Neuron (in vitro differentiated cells): ENCODE measurements around the gene ATXN3L.

Source experiments
- H2AFZ ChIP-seq: one replicate; pipeline ENCODE4 v1.6.1; 2013; ENCODE audit warnings: low read depth, mild to moderate bottlenecking, inconsistent platforms, low read length, moderate library complexity
- H3K27me3 ChIP-seq: one replicate; pipeline ENCODE4 v1.6.1; 2013; ENCODE audit warnings: low read length; ENCODE audit not compliant: insufficient read depth
- H3K36me3 ChIP-seq: one replicate; pipeline ENCODE4 v1.6.1; 2013; ENCODE audit warnings: low read length; ENCODE audit not compliant: insufficient read depth
- H3K4me1 ChIP-seq: one replicate; pipeline ENCODE4 v1.6.1; 2013; ENCODE audit warnings: low read length; ENCODE audit not compliant: insufficient read depth
- H3K4me3 ChIP-seq: 2 replicates; pipeline ENCODE4 v1.5.1; 2013; ENCODE audit warnings: mild to moderate bottlenecking, low read length, moderate library complexity
- H3K9me3 ChIP-seq: one replicate; pipeline ENCODE4 v1.6.1; 2013; ENCODE audit warnings: low read length

The ATXN3L gene

GRCh38 chrX:13319953-13320352 lies at the start of gene ATXN3L:
TSS of gene ATXN3L (minus strand) at chrX:13320053. CDS start at chrX:13319934, 119 bp downstream.
- Histone ChIP-seq H3K4me3 (no peak within 1 kb of the TSS), H2AFZ (no peak within 1 kb of the TSS), H3K4me1 (no peaks in the 10 kb centered on the region), H3K9me3 (no peaks in the 10 kb centered on the region), H3K27me3 (no peaks in the 10 kb centered on the region), H3K36me3 (no peaks in the 10 kb centered on the region)

DNA sequence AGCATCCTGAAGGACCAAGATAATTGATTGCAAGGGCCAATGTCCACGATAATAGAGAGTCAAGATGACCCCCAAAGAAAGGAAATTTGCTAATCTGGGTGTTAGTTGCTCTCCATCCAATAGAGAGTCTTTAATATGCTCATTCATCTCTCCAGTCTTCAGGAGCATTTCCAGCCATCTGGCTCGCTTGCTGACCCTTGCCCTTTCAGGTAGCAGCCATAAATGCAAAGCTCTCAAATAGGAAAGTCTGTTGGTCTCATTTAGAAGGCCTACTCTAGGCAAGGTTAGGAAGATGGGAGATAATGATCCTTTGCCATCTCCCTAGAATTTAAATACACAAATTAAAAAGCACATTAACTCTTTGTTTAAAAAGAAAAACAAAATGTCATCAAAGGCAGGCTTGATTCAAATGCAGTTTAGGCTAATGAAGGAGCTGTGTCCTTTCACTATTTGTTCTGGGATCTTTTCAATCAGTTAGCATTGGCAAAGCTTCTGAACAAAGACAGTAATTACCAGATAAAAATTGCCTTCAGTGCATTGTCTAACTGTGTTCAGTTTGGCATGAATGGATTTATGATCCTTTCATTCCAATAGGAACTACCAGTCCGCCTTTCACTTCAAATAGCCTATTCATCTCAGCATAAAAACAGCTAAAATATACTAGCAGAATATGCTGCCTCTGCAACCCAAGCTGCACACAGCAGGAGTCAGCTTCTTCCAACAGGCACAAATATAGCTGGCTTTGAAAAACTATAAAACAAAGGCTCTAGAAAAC lies 49.6 kb upstream of the ATXN3L start:
- H3K36me3 ChIP-seq = no peaks in the 10 kb centered on the region
- H2AFZ ChIP-seq = no peak overlapping the region
- H3K4me3 ChIP-seq = no peak overlapping the region
- H3K9me3 ChIP-seq = no peaks in the 10 kb centered on the region
- no peaks in the 10 kb centered on the region for H3K27me3 ChIP-seq
- H3K4me1 ChIP-seq = peaks cover 36% of the 10 kb centered on the region

- no peak overlapping the region for H2AFZ ChIP-seq
- no peaks in the 10 kb centered on the region for H3K9me3 ChIP-seq
- H3K27me3 ChIP-seq = no peaks in the 10 kb centered on the region
- peaks cover 36% of the 10 kb centered on the region for H3K4me1 ChIP-seq
- no peak overlapping the region for H3K4me3 ChIP-seq
- no peaks in the 10 kb centered on the region for H3K36me3 ChIP-seq
Measured at GRCh38 chrX:13367950-13368349, 48.1 kb upstream of the ATXN3L start.

- no peak overlapping the region for H2AFZ ChIP-seq
- H3K4me3 ChIP-seq = no peak overlapping the region
- H3K9me3 ChIP-seq = no peaks in the 10 kb centered on the region
- peaks cover 35% of the 10 kb centered on the region for H3K4me1 ChIP-seq
- H3K36me3 ChIP-seq = no peaks in the 10 kb centered on the region
- H3K27me3 ChIP-seq = no peaks in the 10 kb centered on the region
Measured at GRCh38 chrX:13366698-13367097, 46.8 kb upstream of the ATXN3L start.

DNA sequence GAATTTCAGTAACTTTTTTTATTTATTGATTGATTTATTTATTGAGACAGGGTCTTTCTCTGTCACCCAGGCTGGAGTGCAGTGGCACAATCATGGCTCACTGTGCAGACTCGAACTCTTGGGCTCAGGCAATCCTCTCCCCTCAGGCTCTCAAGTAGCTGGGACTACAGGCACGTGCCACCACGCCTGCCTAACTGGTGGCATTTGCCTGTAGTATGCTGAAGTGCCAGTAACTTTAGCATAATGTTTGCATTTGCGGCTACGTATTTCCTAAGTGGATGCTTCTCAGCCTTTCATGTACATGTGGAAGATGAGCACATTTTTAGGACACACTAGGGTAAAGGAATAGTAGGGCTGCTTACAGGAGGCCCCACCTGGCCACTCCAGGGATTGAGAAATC lies 45.3 kb upstream of the ATXN3L start:
- H3K36me3 ChIP-seq = no peaks in the 10 kb centered on the region
- no peaks in the 10 kb centered on the region for H3K9me3 ChIP-seq
- no peaks in the 10 kb centered on the region for H3K27me3 ChIP-seq
- H2AFZ ChIP-seq = no peak overlapping the region
- no peak overlapping the region for H3K4me3 ChIP-seq
- H3K4me1 ChIP-seq = peaks cover 20% of the 10 kb centered on the region

GRCh38 chrX:13364230-13364857 lies 44.5 kb upstream of the ATXN3L start:
- no peak overlapping the region for H2AFZ ChIP-seq
- H3K4me1 ChIP-seq = peaks cover 13% of the 10 kb centered on the region
- H3K27me3 ChIP-seq = no peaks in the 10 kb centered on the region
- no peaks in the 10 kb centered on the region for H3K36me3 ChIP-seq
- H3K9me3 ChIP-seq = no peaks in the 10 kb centered on the region
- H3K4me3 ChIP-seq = no peak overlapping the region

- Histone ChIP-seq H3K4me3 (no peak overlapping the region), H3K4me1 (peaks cover 4% of the 10 kb centered on the region), H3K36me3 (no peaks in the 10 kb centered on the region), H2AFZ (no peak overlapping the region), H3K27me3 (no peaks in the 10 kb centered on the region), H3K9me3 (no peaks in the 10 kb centered on the region)
Measured at GRCh38 chrX:13360146-13360545, 40.3 kb upstream of the ATXN3L start.

GRCh38 chrX:13357925-13358324 lies 38.1 kb upstream of the ATXN3L start:
- Histone ChIP-seq H3K9me3 (no peaks in the 10 kb centered on the region), H3K36me3 (no peaks in the 10 kb centered on the region), H3K27me3 (no peaks in the 10 kb centered on the region), H3K4me1 (peaks cover 4% of the 10 kb centered on the region), H3K4me3 (no peak overlapping the region), H2AFZ (no peak overlapping the region)

GRCh38 chrX:13346646-13347045 lies 26.8 kb upstream of the ATXN3L start:
- no peak overlapping the region for H2AFZ ChIP-seq
- H3K36me3 ChIP-seq = no peaks in the 10 kb centered on the region
- no peaks in the 10 kb centered on the region for H3K27me3 ChIP-seq
- H3K4me1 ChIP-seq = peaks cover 2% of the 10 kb centered on the region
- no peaks in the 10 kb centered on the region for H3K9me3 ChIP-seq
- H3K4me3 ChIP-seq = no peak overlapping the region

DNA sequence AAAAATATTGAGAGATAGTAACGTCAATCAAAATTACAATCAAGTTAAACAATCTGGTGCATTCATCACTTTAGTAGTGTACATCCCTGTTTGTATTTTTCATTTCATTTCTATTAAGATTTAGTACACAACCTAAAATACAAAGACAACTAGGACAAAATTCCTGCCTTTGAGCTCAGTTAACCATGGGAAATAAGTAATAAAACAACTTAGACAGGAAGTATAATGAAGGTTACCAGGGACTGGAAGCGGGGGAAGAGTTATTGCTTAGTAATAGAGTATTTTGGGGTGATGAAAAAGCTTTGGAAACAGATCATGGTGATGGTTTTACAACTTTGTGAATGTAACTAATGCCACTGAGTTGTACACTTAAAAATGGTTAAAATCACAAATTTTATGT lies 25.6 kb upstream of the ATXN3L start:
- H3K27me3 ChIP-seq = no peaks in the 10 kb centered on the region
- no peaks in the 10 kb centered on the region for H3K36me3 ChIP-seq
- H3K9me3 ChIP-seq = no peaks in the 10 kb centered on the region
- no peak overlapping the region for H3K4me3 ChIP-seq
- no peak overlapping the region for H2AFZ ChIP-seq
- peaks cover 2% of the 10 kb centered on the region for H3K4me1 ChIP-seq

DNA sequence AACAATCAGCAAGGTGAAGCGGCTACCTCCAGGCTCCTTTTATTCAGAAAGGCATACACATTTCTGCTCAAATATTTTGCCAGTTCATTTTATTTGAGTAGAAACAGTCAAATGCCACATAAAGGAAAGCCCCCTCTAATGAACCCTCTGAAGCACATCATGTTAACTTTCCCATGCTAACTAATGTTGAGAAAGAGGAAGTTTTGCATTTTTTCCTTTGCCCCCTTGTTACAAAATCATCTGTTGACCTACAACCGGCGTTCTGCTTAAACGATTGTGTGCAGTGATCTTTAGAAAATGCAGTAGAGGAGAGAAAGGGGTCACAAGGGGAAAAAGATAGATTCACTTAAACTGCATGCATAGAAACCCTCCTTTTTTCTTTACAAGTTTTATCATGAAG lies 25.2 kb upstream of the ATXN3L start:
- H3K36me3 ChIP-seq = no peaks in the 10 kb centered on the region
- no peaks in the 10 kb centered on the region for H3K9me3 ChIP-seq
- peaks cover 2% of the 10 kb centered on the region for H3K4me1 ChIP-seq
- no peaks in the 10 kb centered on the region for H3K27me3 ChIP-seq
- no peak overlapping the region for H2AFZ ChIP-seq
- H3K4me3 ChIP-seq = no peak overlapping the region

- Histone ChIP-seq H3K4me1 (peaks cover 2% of the 10 kb centered on the region), H2AFZ (no peak overlapping the region), H3K27me3 (no peaks in the 10 kb centered on the region), H3K36me3 (no peaks in the 10 kb centered on the region), H3K4me3 (no peak overlapping the region), H3K9me3 (no peaks in the 10 kb centered on the region)
Measured at GRCh38 chrX:13341491-13342101, 21.7 kb upstream of the ATXN3L start.

GRCh38 chrX:13340182-13340791 lies 20.4 kb upstream of the ATXN3L start:
- Histone ChIP-seq H3K36me3 (no peaks in the 10 kb centered on the region), H3K9me3 (no peaks in the 10 kb centered on the region), H3K27me3 (no peaks in the 10 kb centered on the region), H2AFZ (no peak overlapping the region), H3K4me3 (no peak overlapping the region), H3K4me1 (peaks cover 2% of the 10 kb centered on the region)
